ENCODE data around the gene POLA2.
"Not testable (repeated sequence)": the region's sequence is repeated elsewhere in the genome, so short reads cannot be mapped to it uniquely, and the experiment has no call there.

POLA2 gene, protein sequence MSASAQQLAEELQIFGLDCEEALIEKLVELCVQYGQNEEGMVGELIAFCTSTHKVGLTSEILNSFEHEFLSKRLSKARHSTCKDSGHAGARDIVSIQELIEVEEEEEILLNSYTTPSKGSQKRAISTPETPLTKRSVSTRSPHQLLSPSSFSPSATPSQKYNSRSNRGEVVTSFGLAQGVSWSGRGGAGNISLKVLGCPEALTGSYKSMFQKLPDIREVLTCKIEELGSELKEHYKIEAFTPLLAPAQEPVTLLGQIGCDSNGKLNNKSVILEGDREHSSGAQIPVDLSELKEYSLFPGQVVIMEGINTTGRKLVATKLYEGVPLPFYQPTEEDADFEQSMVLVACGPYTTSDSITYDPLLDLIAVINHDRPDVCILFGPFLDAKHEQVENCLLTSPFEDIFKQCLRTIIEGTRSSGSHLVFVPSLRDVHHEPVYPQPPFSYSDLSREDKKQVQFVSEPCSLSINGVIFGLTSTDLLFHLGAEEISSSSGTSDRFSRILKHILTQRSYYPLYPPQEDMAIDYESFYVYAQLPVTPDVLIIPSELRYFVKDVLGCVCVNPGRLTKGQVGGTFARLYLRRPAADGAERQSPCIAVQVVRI

GRCh38 chr11:65261591-65262380 lies at the start of gene POLA2:
Gene POLA2 (plus strand): TSS chr11:65261962. CDS start chr11:65262293, 331 bp downstream.
- DNase-seq: peak; percentile 98

- peak; percentile 54 for DNase-seq
These were observed 49.4 kb upstream of the POLA2 start for GRCh38 chr11:65212226-65212801.

DNA sequence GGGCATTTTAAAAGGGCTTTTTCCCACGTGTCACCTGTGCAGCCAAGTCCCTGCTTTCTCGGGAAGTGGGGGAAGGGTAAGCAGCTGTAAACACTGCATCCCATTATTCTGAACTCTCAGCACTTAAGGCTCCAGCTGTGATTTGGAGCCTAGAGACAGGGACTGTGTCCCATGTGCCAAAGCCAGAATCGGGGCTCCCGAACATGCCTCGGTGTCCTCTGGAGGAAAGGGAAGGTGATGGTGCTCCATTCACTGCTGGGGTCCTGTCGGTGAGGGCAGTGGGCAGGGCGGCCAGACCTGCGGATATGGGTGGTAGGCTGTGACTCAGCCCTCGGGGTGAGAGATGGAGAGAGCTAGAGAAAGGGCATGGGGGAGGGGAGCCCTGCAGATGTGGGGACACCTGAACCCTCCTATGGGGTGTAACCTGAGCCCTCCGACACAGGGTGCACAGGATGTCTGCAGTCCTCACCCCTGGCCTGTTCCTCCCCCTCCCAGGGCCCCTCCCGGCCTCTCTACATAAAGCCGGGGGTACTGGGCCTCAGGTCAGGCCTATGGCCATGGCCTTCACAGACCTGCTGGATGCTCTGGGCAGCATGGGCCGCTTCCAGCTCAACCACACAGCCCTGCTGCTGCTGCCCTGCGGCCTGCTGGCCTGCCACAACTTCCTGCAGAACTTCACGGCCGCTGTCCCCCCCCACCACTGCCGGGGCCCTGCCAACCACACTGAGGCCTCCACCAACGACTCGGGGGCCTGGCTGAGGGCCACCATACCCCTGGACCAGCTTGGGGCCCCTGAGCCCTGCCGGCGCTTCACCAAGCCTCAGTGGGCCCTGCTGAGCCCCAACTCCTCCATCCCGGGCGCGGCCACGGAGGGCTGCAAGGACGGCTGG lies 48.2 kb upstream of the POLA2 start:
- DNase-seq: peak; percentile 53

DNA sequence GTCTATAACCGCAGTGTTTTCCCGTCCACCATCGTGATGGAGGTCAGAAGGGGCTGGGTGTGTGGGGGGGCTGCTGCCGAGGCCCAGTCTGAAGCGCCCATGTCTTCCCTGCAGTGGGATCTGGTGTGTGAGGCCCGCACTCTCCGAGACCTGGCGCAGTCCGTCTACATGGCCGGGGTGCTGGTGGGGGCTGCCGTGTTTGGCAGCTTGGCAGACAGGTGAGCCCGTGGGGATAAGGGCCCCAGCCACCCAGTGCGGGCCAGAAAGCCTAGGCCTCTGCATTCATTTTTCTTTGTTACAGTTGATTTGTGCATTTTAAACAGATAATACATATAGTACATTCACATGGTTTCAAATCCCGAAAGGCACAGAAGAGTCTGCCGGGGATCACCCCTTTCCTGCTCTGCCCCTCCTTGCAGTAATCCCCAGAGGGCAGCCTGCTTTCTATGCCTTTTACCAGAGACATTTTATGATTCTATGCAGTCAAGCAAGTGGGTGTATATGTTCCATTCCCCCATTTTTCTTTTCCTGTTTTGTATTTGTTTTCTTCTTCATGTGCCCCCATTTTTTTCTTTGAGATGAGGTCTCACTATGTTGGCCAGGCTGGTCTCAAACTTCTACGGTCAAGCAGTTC lies 47.4 kb upstream of the POLA2 start:
- DNase-seq: peak; percentile 35

- DNase-seq: peak; percentile 59
These were observed 46.2 kb upstream of the POLA2 start for GRCh38 chr11:65215441-65216076.

- peak; percentile 51 for DNase-seq
These were observed 44.9 kb upstream of the POLA2 start for GRCh38 chr11:65216830-65217229.

GRCh38 chr11:65217441-65218423 lies 44.0 kb upstream of the POLA2 start:
- no peak for DNase-seq

- no peak for DNase-seq
These were observed 43.3 kb upstream of the POLA2 start for GRCh38 chr11:65218446-65218845.

DNA sequence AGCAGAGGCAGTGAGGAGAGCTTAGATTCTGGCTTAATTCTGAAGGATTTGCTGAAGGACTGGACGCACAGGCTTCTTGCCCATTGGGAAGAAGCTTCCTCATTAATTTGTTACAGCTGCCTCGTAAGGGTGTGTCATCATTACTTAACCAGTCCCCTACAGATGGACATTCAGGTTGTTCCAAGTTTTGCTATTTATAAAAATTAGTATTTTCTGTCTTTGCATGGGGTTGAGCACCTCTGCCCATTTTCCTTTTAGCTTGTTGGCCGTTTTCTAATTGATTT lies 41.9 kb upstream of the POLA2 start:
- DNase-seq: no peak

DNA sequence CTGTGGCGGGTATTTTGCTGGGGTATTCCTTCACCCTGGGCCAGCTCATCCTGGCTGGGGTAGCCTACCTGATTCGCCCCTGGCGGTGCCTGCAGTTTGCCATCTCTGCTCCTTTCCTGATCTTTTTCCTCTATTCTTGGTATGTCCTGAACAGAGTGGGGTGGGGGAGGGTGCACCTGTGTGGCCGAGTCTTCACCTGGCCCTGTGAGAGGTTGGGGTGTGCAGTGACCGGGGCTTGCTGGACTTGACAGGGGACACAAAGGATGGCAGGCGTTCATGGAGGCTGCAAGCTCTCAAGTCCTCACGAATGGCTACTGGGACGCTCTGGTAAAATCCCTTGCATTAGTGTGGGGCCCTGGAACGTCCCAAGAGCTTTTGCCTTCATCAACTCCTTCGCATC lies 40.7 kb upstream of the POLA2 start:
- DNase-seq: no peak

DNA sequence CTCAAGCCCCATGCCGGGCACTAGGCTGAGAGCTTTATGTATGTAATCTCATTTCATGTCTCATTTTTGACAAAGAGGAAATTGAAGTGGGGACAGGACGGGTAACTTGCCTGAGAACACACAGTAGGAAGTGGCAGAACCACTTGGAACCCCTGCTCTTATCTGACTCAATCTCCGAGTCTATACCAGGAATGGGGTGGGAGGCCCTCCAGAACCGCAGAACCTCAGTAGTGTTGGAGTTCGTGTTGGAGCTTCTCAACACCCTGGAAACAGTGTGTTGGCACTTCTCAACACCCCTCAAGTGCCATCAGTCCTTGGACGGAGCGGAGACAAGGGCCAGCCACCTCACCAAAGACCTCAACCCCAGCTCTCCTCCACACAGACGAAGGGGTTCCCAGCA lies 38.8 kb upstream of the POLA2 start:
- no peak for DNase-seq

- no peak for DNase-seq
These were observed 36.9 kb upstream of the POLA2 start for GRCh38 chr11:65224930-65225278.

DNA sequence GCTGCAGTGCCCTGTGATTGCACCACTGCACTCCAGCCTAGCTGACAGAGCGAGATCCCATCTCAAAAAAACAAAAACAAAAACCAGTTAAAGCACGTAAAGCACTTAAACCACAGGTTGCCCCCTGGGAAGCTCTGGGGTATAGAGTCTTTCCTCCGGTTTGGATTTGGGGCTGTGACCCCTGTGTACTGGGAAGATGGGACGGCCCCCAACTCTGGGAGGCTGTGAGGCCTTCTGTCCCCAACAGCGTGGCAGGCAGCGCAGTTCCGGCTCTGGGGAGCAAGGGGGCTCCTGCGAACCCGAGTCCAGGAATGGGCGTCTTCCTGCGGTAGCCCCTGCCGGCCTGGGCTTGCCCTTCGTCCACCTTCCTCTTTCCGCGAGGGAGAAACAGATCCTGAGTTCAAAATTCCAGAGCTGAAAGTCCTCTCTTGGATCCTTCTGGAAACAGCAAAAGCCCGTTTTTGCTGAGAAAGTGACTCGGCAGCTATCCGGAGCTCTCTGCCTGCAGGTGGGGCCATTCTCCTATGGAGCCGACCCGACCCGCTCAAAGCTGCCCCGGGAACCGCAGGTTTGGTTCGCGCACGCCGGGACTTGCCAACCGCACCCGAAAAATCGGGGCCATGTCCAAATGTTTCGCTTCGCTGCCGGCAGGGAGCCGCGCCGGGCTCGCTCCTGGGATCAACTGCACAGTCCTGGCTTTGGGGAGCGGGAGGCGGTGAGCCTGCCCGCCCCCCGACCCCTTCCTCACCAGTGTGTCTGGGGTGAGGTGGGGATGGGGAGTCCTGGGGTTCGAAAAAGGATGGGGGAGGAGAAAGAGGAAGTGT lies 36.3 kb upstream of the POLA2 start:
- peak; percentile 79 for DNase-seq

- DNase-seq: no peak
These were observed 35.7 kb upstream of the POLA2 start for GRCh38 chr11:65226103-65226442.

GRCh38 chr11:65227879-65228278 lies 33.9 kb upstream of the POLA2 start:
- no peak for DNase-seq

GRCh38 chr11:65236194-65237059 lies 25.3 kb upstream of the POLA2 start:
- no peak for DNase-seq

DNA sequence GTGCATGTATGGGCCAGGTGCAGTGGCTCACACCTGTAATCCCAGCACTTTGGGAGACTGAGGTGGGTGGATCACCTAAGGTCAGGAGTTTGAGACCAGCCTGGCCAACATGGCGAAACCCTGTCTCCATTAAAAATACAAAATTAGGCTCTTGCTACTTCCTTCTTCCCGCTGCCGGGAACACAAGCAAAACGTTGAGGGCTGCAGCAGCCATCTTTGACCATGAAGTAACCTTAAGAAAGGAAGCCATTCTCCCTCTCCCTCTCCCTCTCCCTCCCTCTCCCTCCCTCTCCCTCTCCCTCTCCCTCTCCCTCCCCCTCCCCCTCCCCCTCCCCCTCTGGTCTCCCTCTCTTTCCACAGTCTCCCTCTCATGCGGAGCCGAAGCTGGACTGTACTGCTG lies 23.5 kb upstream of the POLA2 start:
- not testable (repeated sequence) for DNase-seq

- no peak for DNase-seq
These were observed 20.6 kb upstream of the POLA2 start for GRCh38 chr11:65241134-65241533.

- no peak for DNase-seq
These were observed 20.1 kb upstream of the POLA2 start for GRCh38 chr11:65241692-65242091.
